Caco-2 (cell line): ENCODE measurements around the gene IRX3. TPM values are rescaled to one million over a fixed set of nuclear protein-coding genes. Genes with fewer than 3 reads are reported as not detected.

Experiments
- BruUV-seq: library from RNA; stranded (reverse); fragments of 400-500 nt; replicated peaks from 2 replicates; lab custom pipeline; 2021; lab: Mats Ljungman, UMichigan
- CTCF ChIA-PET: fragments of 300-600 bp; sonication (Branson Sonifier 250); formaldehyde crosslinking; loops from one replicate; lab custom pipeline; 2022; ENCODE audit warnings: antibody characterized with exemption; lab: Charles Lee
- POLR2A ChIA-PET: fragments of 300-600 bp; sonication (Branson Sonifier 250); formaldehyde crosslinking; loops from one replicate; lab custom pipeline; 2022; ENCODE audit warnings: antibody characterized with exemption; lab: Charles Lee
- DNase-seq, 2 experiments: peaks; one replicate each; pipeline versions ENCODE4 v3.0.0 to v3.0.0-alpha.2; 2020 to 2022
- H3K27me3 ChIP-seq: replicated peaks from 2 replicates; pipeline ENCODE4 v1.6.0; 2011; ENCODE audit warnings: low read length; ENCODE audit not compliant: control insufficient read depth, insufficient read depth
- H3K36me3 ChIP-seq: 2 replicates; pipeline ENCODE4 v1.5.1; 2011; ENCODE audit warnings: low read length; ENCODE audit not compliant: control insufficient read depth, insufficient read depth
- H3K4me1 ChIP-seq: fragments of 250-450 bp; sonication (Bioruptor Pico); 2 replicates; pipeline ENCODE4 v1.5.1; 2020; ENCODE audit warnings: mild to moderate bottlenecking
- H3K4me3 ChIP-seq: 2 replicates; pipeline ENCODE4 v1.5.1; 2011; ENCODE audit warnings: low read depth, mild to moderate bottlenecking, control low read depth, low read length
- H3K9me3 ChIP-seq: fragments of 250-450 bp; sonication (Bioruptor Pico); 2 replicates; pipeline ENCODE4 v1.5.1; 2020; ENCODE audit warnings: mild to moderate bottlenecking, moderate library complexity
- H3K27ac Mint-ChIP-seq: one replicate; pipeline ENCODE4 v1.8.0; 2022; ENCODE audit warnings: mixed read lengths; ENCODE audit not compliant: unreplicated experiment
- H3K27me3 Mint-ChIP-seq: one replicate; pipeline ENCODE4 v1.8.0; 2022; ENCODE audit warnings: mixed read lengths; ENCODE audit not compliant: insufficient read depth, unreplicated experiment
- H3K36me3 Mint-ChIP-seq: one replicate; pipeline ENCODE4 v1.8.0; 2022; ENCODE audit warnings: mild to moderate bottlenecking, mixed read lengths; ENCODE audit not compliant: insufficient read depth, unreplicated experiment
- H3K4me1 Mint-ChIP-seq: one replicate; pipeline ENCODE4 v1.8.0; 2022; ENCODE audit warnings: low read depth, mixed read lengths; ENCODE audit not compliant: unreplicated experiment
- H3K4me3 Mint-ChIP-seq: one replicate; pipeline ENCODE4 v1.8.0; 2022; ENCODE audit warnings: mild to moderate bottlenecking, moderate library complexity, mixed read lengths; ENCODE audit not compliant: unreplicated experiment
- H3K9me3 Mint-ChIP-seq: one replicate; pipeline ENCODE4 v1.8.0; 2022; ENCODE audit warnings: mixed read lengths; ENCODE audit not compliant: unreplicated experiment
- CTCF ChIP-seq, 2 experiments: fragments of 200-600 bp in 1 of 2; IDR thresholded peaks; 1 replicate in 1 of 2; 2 replicates in 1 of 2; pipeline versions ENCODE4 v1.5.1 to v1.8.0; 2011 to 2022; ENCODE audit warnings: antibody characterized with exemption in 1 of 2, control low read depth in 1 of 2, inconsistent platforms in 1 of 2, low read depth in 1 of 2, low read length in 1 of 2, mild to moderate bottlenecking in 1 of 2, moderate library complexity in 1 of 2; ENCODE audit not compliant: insufficient read depth in 1 of 2, severe bottlenecking in 1 of 2, unreplicated experiment in 1 of 2
- intact Hi-C: fragments of 100-400 bp; cut with micrococcal nuclease; formaldehyde crosslinking; loops from one replicate; pipeline ENCODE4 v1.10.0; 2022; ENCODE audit not compliant: unreplicated experiment
- total RNA-seq: library from RNA; stranded (reverse); gene quantifications from 2 replicates; pipeline ENCODE4 v1.2.3, GENCODE V29; 2022

IRX3 gene
- total RNA-seq, 1 experiment from 2014 or later: 73.3 TPM

- no TSS peak for BruUV-seq
- no peak for TF ChIP-seq CTCF (IDR thresholded peaks at IDR 0.05; ENCODE audit: insufficient read depth in 1 of 2, low read depth in 1 of 2, low read length in 1 of 2, severe bottlenecking in 1 of 2, unreplicated experiment in 1 of 2)
- H3K4me3 Mint-ChIP-seq: no peak overlapping the region
- H3K27me3 Mint-ChIP-seq: no peaks in the 10 kb centered on the region
- no peak overlapping the region for H3K27ac Mint-ChIP-seq
- H3K4me1 Mint-ChIP-seq: no peaks in the 10 kb centered on the region
- intact Hi-C loops: no loop called here
- 0 out of 2 replicates have a peak, but pooled peaks cover 4% of the 10 kb centered on the region for H3K4me1 ChIP-seq
- no peak for DNase-seq
- H3K9me3 ChIP-seq: no peaks in the 10 kb centered on the region
- POLR2A ChIA-PET: no interaction called here
- no peak overlapping the region for H3K4me3 ChIP-seq
- no peaks in the 10 kb centered on the region for H3K36me3 Mint-ChIP-seq
- no peaks in the 10 kb centered on the region for H3K27me3 ChIP-seq
- H3K36me3 ChIP-seq: no peaks in the 10 kb centered on the region
- H3K9me3 Mint-ChIP-seq: peaks cover 10% of the 10 kb centered on the region
- CTCF ChIA-PET: no interaction called here
Observed at GRCh38 chr16:54266363-54266955, 20.1 kb downstream of the IRX3 start.

GRCh38 chr16:54265575-54266107 is 20.9 kb downstream of the IRX3 start:
- BruUV-seq: no TSS peak
- intact Hi-C loops: no loop called here
- Mint-ChIP-seq H3K9me3 (peaks cover 5% of the 10 kb centered on the region), H3K4me3 (no peak overlapping the region), H3K4me1 (no peaks in the 10 kb centered on the region), H3K36me3 (no peaks in the 10 kb centered on the region), H3K27ac (no peak overlapping the region), H3K27me3 (no peaks in the 10 kb centered on the region)
- ChIA-PET POLR2A (no interaction called here), CTCF (no interaction called here)
- H3K27me3 ChIP-seq: no peaks in the 10 kb centered on the region
- no peak for TF ChIP-seq CTCF (IDR thresholded peaks at IDR 0.05; ENCODE audit: insufficient read depth in 1 of 2, low read depth in 1 of 2, low read length in 1 of 2, severe bottlenecking in 1 of 2, unreplicated experiment in 1 of 2)
- DNase-seq: no peak
- no peak overlapping the region for H3K4me3 ChIP-seq
- H3K9me3 ChIP-seq: no peaks in the 10 kb centered on the region
- 0 out of 2 replicates have a peak, but pooled peaks cover 4% of the 10 kb centered on the region for H3K4me1 ChIP-seq
- no peaks in the 10 kb centered on the region for H3K36me3 ChIP-seq

GRCh38 chr16:54253118-54253517 is 33.5 kb downstream of the IRX3 start:
- H3K9me3 ChIP-seq: no peaks in the 10 kb centered on the region; the same call in 1 of the 2 replicates
- POLR2A ChIA-PET: interaction anchor here (0.6 kb wide), 1 partner anchor 23 kb away, joined by 3 read pairs; no protein-coding TSS in a partner anchor
- H3K4me3 Mint-ChIP-seq: no peak overlapping the region
- CTCF ChIA-PET: no interaction called here
- H3K4me3 ChIP-seq: no peak overlapping the region
- H3K36me3 ChIP-seq: no peaks in the 10 kb centered on the region
- no peak for DNase-seq
- H3K4me1 ChIP-seq: no peaks in the 10 kb centered on the region
- no peak for TF ChIP-seq CTCF (IDR thresholded peaks at IDR 0.05; ENCODE audit: insufficient read depth in 1 of 2, low read depth in 1 of 2, low read length in 1 of 2, severe bottlenecking in 1 of 2, unreplicated experiment in 1 of 2)
- H3K9me3 Mint-ChIP-seq: no peaks in the 10 kb centered on the region
- intact Hi-C loops: no loop called here
- no peaks in the 10 kb centered on the region for H3K36me3 Mint-ChIP-seq
- H3K4me1 Mint-ChIP-seq: peaks cover 6% of the 10 kb centered on the region
- no peaks in the 10 kb centered on the region for H3K27me3 Mint-ChIP-seq
- no peaks in the 10 kb centered on the region for H3K27me3 ChIP-seq
- BruUV-seq: no TSS peak
- no peak overlapping the region for H3K27ac Mint-ChIP-seq
